H1 (cell line): ENCODE data around the gene DGAT2. TPM values are rescaled to one million over a fixed set of nuclear protein-coding genes. Genes with fewer than 3 reads are reported as not detected.

Source experiments
- ATF2 ChIP-seq: IDR thresholded peaks from 2 replicates; pipeline ENCODE4 v1.6.1; 2012; ENCODE audit warnings: low read length, inconsistent platforms
- CEBPB ChIP-seq: IDR thresholded peaks from 2 replicates; pipeline ENCODE4 v1.6.1; 2012; ENCODE audit warnings: low read depth, low read length
- CHD7 ChIP-seq: fragments of 300-600 bp; sonication (generic); IDR thresholded peaks from 2 replicates; pipeline ENCODE4 v1.7.1; 2012; ENCODE audit warnings: low read length, moderate library complexity, mild to moderate bottlenecking, inconsistent platforms; ENCODE audit not compliant: insufficient replicate concordance
- HDAC2 ChIP-seq, 2 experiments: fragments of 300-600 bp in 1 of 2; sonication (generic) in 1 of 2; IDR thresholded peaks; 2 replicates each; pipeline ENCODE4 v1.6.1; 2011 to 2012; ENCODE audit warnings: low read depth in 2 of 2, low read length in 2 of 2, mild to moderate bottlenecking in 2 of 2, moderate library complexity in 2 of 2, borderline replicate concordance in 1 of 2, inconsistent platforms in 1 of 2
- KDM1A ChIP-seq: fragments of 200-600, 300-600 bp; sonication (generic); IDR thresholded peaks from 2 replicates; pipeline ENCODE4 v1.7.1; 2016; ENCODE audit warnings: mild to moderate bottlenecking, low read length, borderline replicate concordance
- ZNF274 ChIP-seq: IDR thresholded peaks from 2 replicates; pipeline ENCODE4 v1.7.0; 2012; ENCODE audit warnings: low read length, borderline replicate concordance; ENCODE audit errors: extremely low read depth
- polyA plus RNA-seq, 7 experiments: library from polyadenylated mRNA; depleted of rRNA in 3 of 7; stranded (reverse) in 5 of 7; unstranded in 2 of 7; fragments of >200 nt in 5 of 7; fragments of 200-250 nt in 2 of 7; gene quantifications; 1 replicate in 5 of 7; 2 replicates in 1 of 7; 4 replicates in 1 of 7; pipeline versions ENCODE4 v1.2.1 to v1.2.3, GENCODE V29; 2011 to 2013; ENCODE audit warnings: missing spikeins in 2 of 7, mixed read lengths in 2 of 7
- total RNA-seq: library from RNA; stranded (reverse); fragmentation: NEBNext Ultra II Directional; extraction: Animal tissue kit (Norgen Biotek cat#: 25700); gene quantifications from 2 replicates; pipeline ENCODE4 v1.2.1, GENCODE V29; 2021

DGAT2 gene
- total and polyA plus RNA-seq, 2 of the 8 experiments (the other 6 are each of a cell fraction or from before 2014, with no cell fraction given): 3.2 to 5.9 TPM

GRCh38 chr11:75809991-75810390 is 41.4 kb downstream of the DGAT2 start (continued):
- TF ChIP-seq CHD7: no peak
- no peak for TF ChIP-seq HDAC2 (IDR thresholded peaks at IDR 0.05; ENCODE audit: borderline replicate concordance in 1 of 2, low read depth in 2 of 2, low read length in 2 of 2)
- no peak for TF ChIP-seq ZNF274
- no peak for TF ChIP-seq CEBPB
- TF ChIP-seq KDM1A: no peak
- TF ChIP-seq ATF2: no peak
